IMR-90 (cell line): ENCODE data around the gene NPHP4. TPM values are rescaled to one million over a fixed set of nuclear protein-coding genes. Genes with fewer than 3 reads are reported as not detected.

Source experiments
- ATAC-seq: fragments of 200-7000 bp; cut with Tn5 transposase; 2 replicates; pipeline ENCODE4 v1.9.1; 2020; ENCODE audit warnings: low read depth, mild to moderate bottlenecking, moderate library complexity
- BruUV-seq: library from RNA; stranded (reverse); fragments of 400-500 nt; replicated peaks from 2 replicates; lab custom pipeline; 2021; lab: Mats Ljungman, UMichigan
- CTCF ChIA-PET: fragments of 300-600 bp; formaldehyde crosslinking; extraction: SDS; loops from one replicate; lab custom pipeline; 2021; ENCODE audit warnings: antibody characterized with exemption; lab: Yijun Ruan, JAX
- POLR2A ChIA-PET: fragments of 300-600 bp; sonication (Branson Sonifier 250); formaldehyde crosslinking; loops from one replicate; lab custom pipeline; 2022; ENCODE audit warnings: antibody characterized with exemption; ENCODE audit not compliant: unreplicated experiment; lab: Charles Lee
- DNase-seq: peaks from one replicate; pipeline ENCODE4 v3.0.0; 2013
- H2AFZ ChIP-seq: replicated peaks from 2 replicates; pipeline ENCODE3; 2013; ENCODE audit warnings: low read length, mild to moderate bottlenecking; ENCODE audit not compliant: poor library complexity
- H2AK5ac ChIP-seq: 2 replicates; pipeline ENCODE4 v1.6.1; 2013; ENCODE audit warnings: low read depth, low read length, inconsistent platforms
- H2AK9ac ChIP-seq: replicated peaks from 2 replicates; pipeline ENCODE3; 2013; ENCODE audit warnings: mild to moderate bottlenecking, low read depth, low read length, moderate library complexity; ENCODE audit not compliant: poor library complexity
- H2BK120ac ChIP-seq: 2 replicates; pipeline ENCODE4 v1.6.1; 2013; ENCODE audit warnings: low read depth, low read length, inconsistent platforms
- H2BK15ac ChIP-seq: 3 replicates; pipeline ENCODE4 v1.6.1; 2013; ENCODE audit warnings: low read depth, low read length, inconsistent platforms
- H2BK20ac ChIP-seq: 2 replicates; pipeline ENCODE4 v1.6.1; 2013; ENCODE audit warnings: low read depth, mild to moderate bottlenecking, inconsistent platforms, low read length, moderate library complexity
- H2BK5ac ChIP-seq: 2 replicates; pipeline ENCODE4 v1.6.1; 2013; ENCODE audit warnings: mild to moderate bottlenecking, low read depth, low read length, inconsistent platforms; ENCODE audit not compliant: poor library complexity, severe bottlenecking
- H3K14ac ChIP-seq: replicated peaks from 2 replicates; pipeline ENCODE4 v1.6.1; 2013; ENCODE audit warnings: low read depth, low read length, inconsistent platforms
- H3K18ac ChIP-seq: 2 replicates; pipeline ENCODE4 v1.6.1; 2013; ENCODE audit warnings: low read depth, low read length, control low read depth
- H3K23ac ChIP-seq: 2 replicates; pipeline ENCODE4 v1.6.1; 2013; ENCODE audit warnings: low read depth, low read length, inconsistent platforms
- H3K27ac ChIP-seq: 2 replicates; pipeline ENCODE4 v1.5.1; 2013; ENCODE audit warnings: mild to moderate bottlenecking, control low read depth, low read length; ENCODE audit not compliant: insufficient read depth
- H3K27me3 ChIP-seq: 2 replicates; pipeline ENCODE4 v1.6.1; 2013; ENCODE audit warnings: low read length; ENCODE audit not compliant: control insufficient read depth, insufficient read depth
- H3K36me3 ChIP-seq: 2 replicates; pipeline ENCODE4 v1.6.1; 2013; ENCODE audit warnings: low read length, mixed read lengths; ENCODE audit not compliant: control insufficient read depth, insufficient read depth
- H3K4ac ChIP-seq: 2 replicates; pipeline ENCODE4 v1.6.1; 2013; ENCODE audit warnings: low read depth, low read length, inconsistent platforms
- H3K4me1 ChIP-seq: 2 replicates; pipeline ENCODE4 v1.6.1; 2013; ENCODE audit warnings: low read length, mixed read lengths; ENCODE audit not compliant: control insufficient read depth, insufficient read depth
- H3K4me2 ChIP-seq: 2 replicates; pipeline ENCODE4 v1.6.1; 2013; ENCODE audit warnings: low read depth, mild to moderate bottlenecking, control low read depth, low read length, moderate library complexity
- H3K4me3 ChIP-seq: 2 replicates; pipeline ENCODE4 v1.5.1; 2013; ENCODE audit warnings: low read depth, mild to moderate bottlenecking, control low read depth, low read length, moderate library complexity; ENCODE audit not compliant: insufficient read depth
- H3K56ac ChIP-seq: 2 replicates; pipeline ENCODE4 v1.6.1; 2013; ENCODE audit warnings: low read length, inconsistent platforms; ENCODE audit not compliant: insufficient read depth; ENCODE audit errors: extremely low read depth
- H3K79me1 ChIP-seq, 2 experiments: 2 replicates each; pipeline ENCODE4 v1.6.1; 2013; ENCODE audit warnings: low read length in 2 of 2, inconsistent platforms in 1 of 2, low read depth in 1 of 2
- H3K9ac ChIP-seq: 2 replicates; pipeline ENCODE4 v1.6.1; 2013; ENCODE audit warnings: low read depth, low read length, control low read depth
- H3K9me1 ChIP-seq: 2 replicates; pipeline ENCODE4 v1.6.1; 2013; ENCODE audit warnings: low read length, inconsistent platforms; ENCODE audit not compliant: insufficient read depth
- H3K9me3 ChIP-seq: 2 replicates; pipeline ENCODE4 v1.6.1; 2013; ENCODE audit warnings: low read length; ENCODE audit not compliant: control insufficient read depth, insufficient read depth
- H4K20me1 ChIP-seq: 2 replicates; pipeline ENCODE4 v1.6.1; 2013; ENCODE audit warnings: low read length, inconsistent platforms; ENCODE audit not compliant: insufficient read depth
- H4K5ac ChIP-seq: 2 replicates; pipeline ENCODE4 v1.6.1; 2013; ENCODE audit warnings: mild to moderate bottlenecking, low read depth, low read length, control low read depth
- H4K8ac ChIP-seq, 2 experiments: 2 replicates each; pipeline ENCODE4 v1.6.1; 2013; ENCODE audit warnings: low read depth in 2 of 2, low read length in 2 of 2, control low read depth in 1 of 2, inconsistent platforms in 1 of 2
- H4K91ac ChIP-seq: 2 replicates; pipeline ENCODE4 v1.6.1; 2013; ENCODE audit warnings: low read depth, low read length, inconsistent platforms; ENCODE audit not compliant: insufficient read depth
- BHLHE40 ChIP-seq: fragments of 150-350 bp; IDR thresholded peaks from 2 replicates; pipeline ENCODE4 v1.6.1; 2016; ENCODE audit warnings: mild to moderate bottlenecking, low read depth, low read length
- CTCF ChIP-seq: conservative IDR thresholded peaks from 2 replicates; pipeline ENCODE4 v1.5.1; 2012; ENCODE audit warnings: mild to moderate bottlenecking, low read depth, low read length, improper control_type of control experiment
- FOS ChIP-seq: fragments of 150-350 bp; IDR thresholded peaks from 2 replicates; pipeline ENCODE4 v1.6.1; 2016; ENCODE audit warnings: low read depth, low read length
- POLR2A ChIP-seq: IDR thresholded peaks from 2 replicates; pipeline ENCODE4 v1.6.1; 2012; ENCODE audit warnings: mild to moderate bottlenecking, low read depth, low read length
- WGBS, 2 experiments: methylation state at CpG; one replicate each; pipeline versions ENCODE4 v1.1.5 to v1.1.7; 2013; ENCODE audit warnings: missing lambda C conversion rate in 2 of 2; ENCODE audit not compliant: insufficient read length in 1 of 2; ENCODE audit errors: extremely low coverage in 2 of 2; 5-methylcytosine and 5-hydroxymethylcytosine counted together
- dilution Hi-C: fragments of 300-500 bp; cut with HindIII; formaldehyde crosslinking; loops from one replicate; pipeline ENCODE4 v1.14.3; 2018; ENCODE audit warnings: low sequenced_read_pairs; ENCODE audit not compliant: unreplicated experiment
- in situ Hi-C: fragments of 300-500 bp; cut with MboI; formaldehyde crosslinking; loops from 3 replicates; pipeline ENCODE4 v1.14.3; 2019; ENCODE audit warnings: low sequenced_read_pairs, inconsistent platforms, mixed read lengths
- intact Hi-C: fragments of 100-400 bp; cut with micrococcal nuclease; formaldehyde crosslinking; loops from 2 replicates; pipeline ENCODE4 v1.10.0; 2022
- polyA plus RNA-seq, 3 experiments: library from polyadenylated mRNA; depleted of rRNA; stranded (reverse); fragments of >200 nt; gene quantifications; 2 replicates each; pipeline ENCODE4 v1.2.3, GENCODE V29; 2012; ENCODE audit warnings: low replicate concordance in 1 of 3
- total RNA-seq: library from RNA; depleted of rRNA; stranded (reverse); fragments of >200 nt; gene quantifications from 2 replicates; pipeline ENCODE4 v1.2.3, GENCODE V29; 2012
- TF ChIP-seq, protein P1 (sequence below): fragments of 150-350 bp; IDR thresholded peaks from 2 replicates; pipeline ENCODE4 v1.6.1; 2016; ENCODE audit warnings: low read depth, mild to moderate bottlenecking, low read length, moderate library complexity, borderline replicate concordance

Gene NPHP4
- total and polyA plus RNA-seq, 2 of the 4 experiments (the other 2 are of a cell fraction): 2.0 to 5.5 TPM

GRCh38 chr1:5947978-5948680 lies 44.1 kb downstream of the NPHP4 start:
- TF ChIP-seq POLR2A (no peak), CTCF (no peak), BHLHE40 (no peak), FOS (no peak)
- TF ChIP-seq, protein P1, sequence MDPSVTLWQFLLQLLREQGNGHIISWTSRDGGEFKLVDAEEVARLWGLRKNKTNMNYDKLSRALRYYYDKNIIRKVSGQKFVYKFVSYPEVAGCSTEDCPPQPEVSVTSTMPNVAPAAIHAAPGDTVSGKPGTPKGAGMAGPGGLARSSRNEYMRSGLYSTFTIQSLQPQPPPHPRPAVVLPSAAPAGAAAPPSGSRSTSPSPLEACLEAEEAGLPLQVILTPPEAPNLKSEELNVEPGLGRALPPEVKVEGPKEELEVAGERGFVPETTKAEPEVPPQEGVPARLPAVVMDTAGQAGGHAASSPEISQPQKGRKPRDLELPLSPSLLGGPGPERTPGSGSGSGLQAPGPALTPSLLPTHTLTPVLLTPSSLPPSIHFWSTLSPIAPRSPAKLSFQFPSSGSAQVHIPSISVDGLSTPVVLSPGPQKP: no peak
- Histone ChIP-seq H3K14ac (no peak overlapping the region), H2AFZ (no peak overlapping the region), H3K4ac (no peak overlapping the region), H2AK9ac (no peak overlapping the region), H3K27me3 (no peaks in the 10 kb centered on the region), H3K56ac (no peak overlapping the region), H3K9ac (no peak overlapping the region), H3K27ac (no peak overlapping the region), H3K18ac (no peak overlapping the region), H3K9me3 (no peaks in the 10 kb centered on the region), H3K23ac (no peak overlapping the region), H2BK20ac (no peak overlapping the region), H3K9me1 (peaks cover 5% of the 10 kb centered on the region; the same call in 1 of the 2 replicates), H4K20me1 (no peaks in the 10 kb centered on the region), H3K36me3 (peaks cover 3% of the 10 kb centered on the region), H4K8ac (no peak overlapping the region), H3K79me1 (no peaks in the 10 kb centered on the region), H3K4me2 (no peak overlapping the region), H2BK5ac (no peak overlapping the region), H2BK120ac (no peak overlapping the region), H3K4me1 (no peaks in the 10 kb centered on the region), H3K4me3 (no peak overlapping the region), H2BK15ac (no peak overlapping the region), H2AK5ac (no peak overlapping the region), H4K5ac (no peak overlapping the region), H4K91ac (no peak overlapping the region)
- intact Hi-C loops (no loop called here), dilution Hi-C loops (no loop called here), in situ Hi-C loops (no loop called here)
- no TSS peak for BruUV-seq
- DNase-seq (no peak), ATAC-seq (no peak)
- 89% methylated on average over 14 of the region's 20 CpGs; no CpG with 5 or more reads in 1 of the 2 experiments for WGBS, 2 experiments
- ChIA-PET POLR2A (no interaction called here), CTCF (no interaction called here)
